HG03066 (cell line): ENCODE data around the gene PSD4.

ENCODE experiments used
- ATAC-seq: cut with Tn5 transposase; IDR thresholded peaks from one replicate; pipeline ENCODE4 v1.9.1; 2021; ENCODE audit warnings: low read depth; ENCODE audit not compliant: unreplicated experiment

PSD4 gene

DNA sequence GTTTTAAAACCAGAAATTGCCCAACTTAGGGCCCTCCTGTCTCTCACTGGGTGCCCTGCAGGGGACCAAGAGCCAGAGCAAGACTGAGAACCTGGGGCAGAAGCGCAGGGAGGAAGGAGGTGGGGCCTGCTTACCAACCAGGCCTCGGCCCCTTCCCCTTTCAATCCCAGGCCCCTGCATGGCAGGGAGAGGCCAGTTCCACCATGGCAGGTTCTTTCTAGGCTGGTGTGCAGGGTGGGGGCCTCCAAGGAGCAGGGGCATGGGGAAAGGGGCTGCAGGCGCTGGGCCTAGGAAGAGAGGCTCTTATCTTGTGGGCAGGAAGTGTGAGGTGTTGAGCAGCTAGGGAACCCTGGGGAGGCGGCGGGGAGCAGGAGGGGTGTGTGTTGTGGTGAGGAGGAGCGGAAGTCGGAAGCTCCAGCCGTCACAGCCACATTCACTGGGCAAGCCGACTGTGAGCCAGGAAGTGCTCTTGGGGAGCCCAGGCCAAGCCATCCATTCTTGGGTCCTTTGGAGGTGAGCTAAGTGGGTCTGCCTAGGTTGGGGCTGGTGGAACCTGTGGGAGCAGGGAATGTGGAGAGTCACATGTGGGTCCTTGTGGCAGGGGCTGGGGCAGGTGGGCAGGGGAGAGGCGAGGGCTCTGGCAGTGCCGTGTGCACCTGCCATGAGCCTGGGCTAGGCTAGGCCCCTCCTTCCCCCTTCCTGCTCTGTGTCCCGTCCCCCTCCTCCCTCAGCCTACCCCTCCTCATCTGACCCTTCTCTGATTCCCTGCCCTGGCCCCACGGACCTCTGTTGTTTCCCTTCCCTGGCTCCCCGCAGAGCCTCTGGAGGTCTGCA, at the start of gene PSD4:
Gene PSD4, plus strand, starts transcription at position 430 of the 834 bp plus-strand sequence. CDS start 8,486 bp downstream, outside the sequence.
- peak; percentile 77 for ATAC-seq

DNA sequence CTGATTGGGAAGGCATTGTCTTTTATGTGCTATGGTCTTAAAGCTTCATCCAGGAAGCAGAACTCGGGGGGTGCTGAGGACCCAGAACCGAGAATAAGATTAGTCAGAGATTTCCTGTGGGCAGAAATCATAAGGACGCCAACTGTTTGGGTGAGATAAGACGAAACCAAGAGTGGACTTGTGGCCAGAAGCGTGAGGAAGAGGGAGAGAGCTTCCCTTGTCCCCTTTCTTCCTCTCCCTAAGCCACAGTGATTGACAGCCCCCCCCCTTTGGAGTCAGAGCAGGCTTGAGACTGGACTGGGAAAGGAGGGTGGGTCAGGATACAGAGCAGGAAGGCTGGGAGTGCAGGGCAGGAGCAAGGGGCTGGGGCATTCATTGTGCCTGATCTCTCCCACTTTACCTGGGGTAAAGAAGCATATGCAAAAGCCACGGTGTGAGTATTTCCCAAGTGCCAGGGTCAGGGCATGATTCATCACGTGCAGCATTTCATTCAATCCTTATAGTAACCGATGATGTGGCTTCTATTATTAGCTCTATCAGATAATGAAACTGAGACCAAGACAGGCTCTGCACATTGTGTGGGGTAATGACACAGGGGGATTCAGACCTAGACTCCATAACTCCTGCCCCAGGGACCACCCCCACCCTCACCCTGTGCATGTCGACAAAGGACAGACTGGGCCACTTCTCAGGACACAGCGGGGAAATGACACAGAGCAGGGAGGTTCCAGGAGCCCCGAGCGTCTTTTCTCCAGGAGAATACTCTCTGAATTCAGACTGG, 49.4 kb upstream of the PSD4 start:
- peak; percentile 57 for ATAC-seq

- peak; percentile 14 for ATAC-seq
Observed at GRCh38 chr2:113124984-113125855, 48.6 kb upstream of the PSD4 start.

GRCh38 chr2:113126845-113127645, 46.7 kb upstream of the PSD4 start, which contains the start of gene IL1RN:
Gene IL1RN, plus strand, starts transcription at chr2:113127598. Its CDS starts 27 bp downstream, at chr2:113127625.
- ATAC-seq: no peak

DNA sequence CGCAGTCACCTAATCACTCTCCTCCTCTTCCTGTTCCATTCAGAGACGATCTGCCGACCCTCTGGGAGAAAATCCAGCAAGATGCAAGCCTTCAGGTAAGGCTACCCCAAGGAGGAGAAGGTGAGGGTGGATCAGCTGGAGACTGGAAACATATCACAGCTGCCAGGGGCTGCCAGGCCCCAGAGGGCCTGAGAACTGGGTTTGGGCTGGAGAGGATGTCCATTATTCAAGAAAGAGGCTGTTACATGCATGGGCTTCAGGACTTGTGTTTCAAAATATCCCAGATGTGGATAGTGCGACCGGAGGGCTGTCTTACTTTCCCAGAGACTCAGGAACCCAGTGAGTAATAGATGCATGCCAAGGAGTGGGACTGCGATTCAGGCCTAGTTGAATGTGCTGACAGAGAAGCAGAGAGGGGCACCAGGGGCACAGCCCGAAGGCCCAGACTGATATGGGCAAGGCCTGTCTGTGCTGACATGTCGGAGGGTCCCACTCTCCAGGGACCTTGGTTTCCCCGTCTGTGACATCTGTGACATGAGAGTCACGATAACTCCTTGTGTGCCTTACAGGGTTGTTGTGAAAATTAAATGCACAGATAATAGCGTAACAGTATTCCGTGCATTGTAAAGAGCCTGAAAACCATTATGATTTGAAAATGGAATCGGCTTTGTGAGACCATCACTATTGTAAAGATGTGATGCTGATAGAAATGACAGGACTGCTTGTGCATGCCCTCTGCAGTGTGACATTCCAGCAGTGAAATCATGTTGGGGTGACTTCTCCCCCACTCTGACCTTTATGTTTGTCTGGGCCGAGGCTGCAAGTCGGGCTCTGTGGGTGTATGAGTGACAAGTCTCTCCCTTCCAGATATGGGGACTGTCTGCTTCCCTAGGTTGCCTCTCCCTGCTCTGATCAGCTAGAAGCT, 45.9 kb upstream of the PSD4 start:
- no peak for ATAC-seq

DNA sequence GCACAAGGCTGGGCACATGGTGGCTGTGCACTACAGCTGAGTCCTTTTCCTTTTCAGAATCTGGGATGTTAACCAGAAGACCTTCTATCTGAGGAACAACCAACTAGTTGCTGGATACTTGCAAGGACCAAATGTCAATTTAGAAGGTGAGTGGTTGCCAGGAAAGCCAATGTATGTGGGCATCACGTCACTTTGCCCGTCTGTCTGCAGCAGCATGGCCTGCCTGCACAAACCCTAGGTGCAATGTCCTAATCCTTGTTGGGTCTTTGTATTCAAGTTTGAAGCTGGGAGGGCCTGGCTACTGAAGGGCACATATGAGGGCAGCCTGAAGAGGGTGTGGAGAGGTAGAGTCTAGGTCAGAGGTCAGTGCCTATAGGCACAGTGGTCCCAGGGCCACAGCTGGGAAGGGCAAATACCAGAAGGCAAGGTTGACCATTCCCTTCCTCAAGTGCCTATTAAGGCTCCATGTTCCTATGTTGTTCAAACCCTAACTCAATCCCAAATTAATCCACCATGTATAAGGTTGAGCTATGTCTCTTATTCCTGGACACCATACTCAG, 44.2 kb upstream of the PSD4 start:
- ATAC-seq: no peak

- ATAC-seq: no peak
Observed at GRCh38 chr2:113131352-113132185, 42.2 kb upstream of the PSD4 start.

DNA sequence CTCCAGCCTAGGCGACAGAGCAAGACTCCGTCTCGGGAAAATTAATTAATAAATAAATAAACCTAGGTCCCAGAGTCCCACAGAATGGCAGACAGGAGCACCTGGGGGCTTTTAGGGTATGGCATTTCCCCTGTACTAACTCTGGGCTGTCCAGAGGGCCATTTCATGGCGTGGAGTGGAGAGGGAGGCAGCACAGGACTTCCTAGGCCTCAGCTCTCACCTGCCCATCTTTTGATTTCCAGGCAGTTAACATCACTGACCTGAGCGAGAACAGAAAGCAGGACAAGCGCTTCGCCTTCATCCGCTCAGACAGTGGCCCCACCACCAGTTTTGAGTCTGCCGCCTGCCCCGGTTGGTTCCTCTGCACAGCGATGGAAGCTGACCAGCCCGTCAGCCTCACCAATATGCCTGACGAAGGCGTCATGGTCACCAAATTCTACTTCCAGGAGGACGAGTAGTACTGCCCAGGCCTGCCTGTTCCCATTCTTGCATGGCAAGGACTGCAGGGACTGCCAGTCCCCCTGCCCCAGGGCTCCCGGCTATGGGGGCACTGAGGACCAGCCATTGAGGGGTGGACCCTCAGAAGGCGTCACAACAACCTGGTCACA, 41.3 kb upstream of the PSD4 start:
- ATAC-seq: no peak

- no peak for ATAC-seq
Observed at GRCh38 chr2:113133704-113134598, 39.8 kb upstream of the PSD4 start.

DNA sequence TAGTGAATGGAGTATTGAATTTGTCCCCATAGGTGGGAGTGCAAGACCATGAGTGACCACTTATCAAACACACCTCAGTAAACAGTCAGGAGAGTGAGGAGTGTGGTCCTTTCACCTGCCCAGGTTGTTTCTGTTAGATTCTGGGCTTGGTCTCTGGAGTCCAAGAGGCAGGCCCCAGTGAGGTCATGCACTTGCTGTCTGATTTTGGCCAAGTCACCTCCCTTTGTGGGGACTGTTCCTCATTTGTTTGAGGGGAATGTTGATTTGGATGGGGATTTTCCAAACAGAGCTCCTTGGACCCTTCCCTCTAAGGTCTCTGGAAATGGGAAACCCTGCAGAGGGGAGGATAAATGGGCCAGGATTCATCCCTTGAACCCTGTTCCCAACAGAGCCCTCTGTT, 39.1 kb upstream of the PSD4 start:
- no peak for ATAC-seq

GRCh38 chr2:113135317-113135716, 38.5 kb upstream of the PSD4 start:
- no peak for ATAC-seq

DNA sequence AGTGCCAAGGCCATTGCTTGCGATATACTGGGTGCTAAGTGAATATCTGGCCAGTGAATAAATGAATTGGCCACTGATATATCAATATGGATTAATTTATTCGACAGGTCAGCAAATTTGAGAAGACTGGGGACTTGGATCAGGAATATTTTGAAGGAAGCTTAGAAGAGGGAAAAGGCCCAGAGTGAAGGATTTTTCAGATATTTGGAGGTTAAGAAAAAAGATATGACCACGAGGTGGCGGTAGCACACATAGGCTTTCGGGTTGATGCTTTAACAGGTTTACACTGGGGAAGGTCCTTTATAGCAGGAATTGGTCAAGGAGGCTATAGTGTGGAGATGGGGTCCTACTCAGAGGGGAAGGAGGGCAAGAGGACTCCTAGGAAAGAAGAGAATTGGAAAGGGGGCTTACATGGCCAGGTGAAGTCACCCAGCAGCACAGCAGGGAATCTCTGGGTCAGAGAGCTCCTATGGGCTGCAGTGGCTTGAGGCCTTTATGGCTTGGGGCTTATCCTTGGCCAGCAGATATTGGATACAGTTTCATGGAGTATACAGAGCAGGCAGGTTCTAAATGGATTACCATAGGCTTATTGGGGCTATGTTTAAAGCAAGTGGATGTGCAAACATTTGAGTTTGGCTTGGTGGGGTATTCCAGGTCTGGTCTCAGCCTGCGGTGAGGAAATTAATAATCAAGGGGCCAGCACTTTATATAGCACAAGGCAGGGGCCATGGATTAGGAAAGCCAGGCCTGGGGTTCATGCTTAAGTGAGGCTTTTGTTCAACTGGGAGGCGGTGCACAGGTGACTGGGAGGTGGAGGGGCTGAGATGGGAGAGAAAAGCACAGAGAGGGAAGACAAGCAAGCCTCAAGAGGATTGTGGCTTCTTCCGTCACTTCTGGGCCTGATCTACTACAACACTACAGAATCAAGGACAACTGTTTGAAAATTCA, 36.7 kb upstream of the PSD4 start:
- ATAC-seq: no peak

- ATAC-seq: no peak
Observed at GRCh38 chr2:113137827-113138226, 35.9 kb upstream of the PSD4 start.

GRCh38 chr2:113138428-113139322, 35.1 kb upstream of the PSD4 start:
- no peak for ATAC-seq
